T-helper 9 cell (primary cell): ENCODE measurements around the gene KCNMA1.

Source experiments
- DNase-seq: peaks from one replicate; pipeline ENCODE4 v3.0.0-alpha.2; 2020

The KCNMA1 gene

DNA sequence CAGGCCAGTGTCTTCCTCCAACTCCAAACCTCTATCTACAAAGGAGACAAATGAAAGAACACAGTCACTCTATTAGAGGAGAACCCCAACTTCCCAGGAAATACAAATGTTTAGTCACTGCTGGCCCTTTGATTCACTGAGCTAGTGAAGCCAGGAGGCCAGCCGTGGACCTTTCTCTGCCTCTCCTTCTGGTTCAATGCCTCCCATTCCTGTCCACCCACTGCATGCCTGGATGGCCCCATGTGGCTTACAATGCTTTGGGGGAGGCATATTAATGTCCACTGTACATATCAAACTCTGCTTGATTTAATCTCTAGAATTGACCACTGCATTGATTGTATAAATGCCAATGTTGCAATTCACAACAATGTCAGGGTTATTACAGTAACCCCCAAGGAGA, 687.3 kb downstream of the KCNMA1 start:
- no peak for DNase-seq

DNA sequence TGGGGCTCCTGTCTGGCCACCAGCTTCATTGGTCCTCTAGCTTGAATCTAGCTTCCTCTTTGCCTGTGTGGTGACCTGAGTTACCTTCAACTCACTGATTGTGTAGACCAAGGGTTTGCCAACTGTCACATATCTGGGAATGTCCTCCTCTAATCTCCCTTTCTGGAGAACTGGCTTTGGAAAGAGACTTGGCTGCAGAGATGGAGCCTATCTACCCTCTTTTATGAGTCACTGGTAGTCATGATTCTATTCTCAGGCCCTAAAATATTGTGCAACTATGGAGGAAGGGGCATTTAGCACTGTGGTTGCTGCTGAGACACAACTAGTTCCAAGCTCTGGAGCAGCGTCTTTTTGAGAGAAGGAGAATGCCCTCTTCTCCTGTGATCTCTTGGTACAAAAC, 691.3 kb downstream of the KCNMA1 start:
- no peak for DNase-seq

DNA sequence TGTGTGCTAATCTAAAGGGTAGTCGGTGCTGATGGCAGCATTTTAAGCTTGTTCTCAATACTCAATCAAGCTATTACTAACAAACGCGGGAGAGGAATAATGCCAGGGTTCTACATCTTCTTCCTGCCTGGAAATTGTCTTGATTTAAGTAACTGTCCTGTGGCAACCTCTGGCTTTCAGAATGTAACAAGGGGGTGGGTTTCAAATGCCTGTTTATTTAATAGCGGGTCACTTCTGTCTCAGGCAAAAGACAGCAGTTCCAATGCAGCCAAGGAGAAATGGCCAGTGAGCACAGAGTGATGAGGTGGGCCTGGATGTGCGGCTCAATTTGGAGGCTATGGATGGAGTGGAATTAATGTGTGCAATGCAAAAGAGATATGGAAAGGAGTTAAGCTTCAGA, 692.4 kb downstream of the KCNMA1 start:
- DNase-seq: no peak

DNA sequence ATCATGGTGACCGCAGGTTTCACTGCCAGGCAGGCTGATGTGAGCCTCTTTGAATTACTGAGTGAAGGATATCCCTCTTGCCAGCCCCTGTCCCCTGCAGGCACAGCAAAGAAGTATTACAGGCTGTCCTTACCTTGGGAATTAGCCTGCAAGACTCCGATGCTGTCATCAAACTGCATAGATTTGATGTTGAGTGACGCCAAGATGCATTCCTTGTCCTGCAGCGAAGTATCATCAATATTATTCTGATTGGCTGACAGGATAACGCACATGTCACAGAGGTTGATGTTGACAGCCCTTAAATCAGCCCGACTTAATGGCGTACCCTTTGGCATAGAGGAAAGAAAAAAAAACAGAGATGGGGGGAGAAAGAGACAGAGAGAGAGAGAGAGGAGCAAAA, 693.0 kb downstream of the KCNMA1 start:
- no peak for DNase-seq

DNA sequence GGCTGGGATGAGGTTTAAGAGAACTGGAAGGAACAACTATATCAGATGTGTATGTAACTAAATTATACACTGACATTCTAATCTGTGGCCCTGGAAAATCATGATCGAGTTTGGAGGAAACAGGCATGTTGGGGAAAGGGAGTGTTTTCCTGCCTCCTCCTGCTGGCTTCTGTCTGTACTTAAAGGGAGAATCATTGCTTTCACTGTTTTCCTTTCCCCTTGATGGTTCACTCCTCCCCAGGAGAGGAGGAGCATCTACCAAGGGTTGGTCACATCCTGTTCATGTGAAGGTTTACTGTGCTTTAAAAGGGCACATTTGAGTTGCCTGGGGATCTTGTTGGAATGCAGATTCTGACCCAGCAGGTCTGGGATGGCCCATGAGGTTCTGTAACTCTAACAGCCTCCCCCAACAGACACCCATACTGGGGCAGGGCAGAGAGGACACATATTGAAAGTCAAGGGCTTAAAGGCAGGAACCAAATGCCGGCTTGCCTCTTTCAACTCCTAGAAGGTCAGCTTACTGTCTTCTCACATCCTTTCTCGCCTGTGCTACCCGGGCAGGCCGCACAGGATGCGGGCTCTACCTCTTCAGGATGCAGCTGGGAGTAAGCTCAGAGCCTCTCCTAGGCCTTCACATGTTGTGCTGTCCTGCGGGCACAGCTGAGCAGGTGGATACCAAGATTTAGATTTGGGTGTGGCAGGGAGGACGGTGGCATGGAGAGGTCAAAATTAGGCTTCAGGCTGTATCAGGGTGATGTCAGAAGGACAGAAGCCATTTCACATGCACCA, 694.8 kb downstream of the KCNMA1 start:
- no peak for DNase-seq

DNA sequence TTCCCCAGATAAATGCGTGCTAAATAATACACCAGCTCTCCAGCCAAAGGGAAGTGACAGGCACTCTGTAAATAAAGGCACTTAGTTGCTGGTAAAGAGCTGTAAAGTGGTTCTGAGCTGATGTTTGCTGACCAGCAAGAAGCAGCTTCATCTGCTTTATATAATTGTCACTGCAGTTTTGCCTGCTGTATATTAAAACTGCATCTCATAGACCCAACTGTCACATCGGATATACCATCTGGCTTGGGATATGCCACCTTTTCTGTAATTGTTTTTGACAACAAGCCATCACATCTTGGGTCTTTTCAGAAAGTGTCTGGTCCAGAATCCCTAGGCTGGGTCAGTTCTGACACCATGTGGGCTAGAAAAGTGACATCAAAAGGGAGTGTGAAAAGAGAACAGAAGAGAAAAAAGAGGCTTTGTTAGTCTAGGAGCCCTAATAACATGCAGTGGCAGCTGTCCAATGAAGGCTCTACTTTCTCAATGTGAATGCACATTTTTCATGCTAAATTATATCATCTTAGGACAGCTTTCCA, 697.6 kb downstream of the KCNMA1 start:
- no peak for DNase-seq

DNA sequence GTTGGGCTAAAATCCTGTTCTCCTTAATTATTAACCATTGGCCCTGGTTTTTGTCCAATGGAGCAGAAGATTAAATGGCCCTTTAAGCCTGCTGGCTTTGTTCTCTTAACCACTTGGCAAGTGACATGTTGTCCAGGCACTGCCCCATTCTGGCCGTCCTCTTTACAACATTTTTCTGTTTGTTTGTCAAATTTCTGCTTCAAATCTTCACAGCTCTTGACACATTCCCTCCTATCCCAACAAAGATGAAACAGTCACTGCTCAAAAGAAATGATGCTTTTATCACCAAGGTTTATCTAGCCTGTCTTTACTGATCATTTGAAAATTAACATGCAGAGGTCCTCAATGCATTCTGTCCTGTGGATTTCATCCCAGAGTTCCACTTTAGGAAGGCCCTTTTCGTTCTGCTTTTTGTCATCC, 700.4 kb downstream of the KCNMA1 start:
- DNase-seq: no peak

DNA sequence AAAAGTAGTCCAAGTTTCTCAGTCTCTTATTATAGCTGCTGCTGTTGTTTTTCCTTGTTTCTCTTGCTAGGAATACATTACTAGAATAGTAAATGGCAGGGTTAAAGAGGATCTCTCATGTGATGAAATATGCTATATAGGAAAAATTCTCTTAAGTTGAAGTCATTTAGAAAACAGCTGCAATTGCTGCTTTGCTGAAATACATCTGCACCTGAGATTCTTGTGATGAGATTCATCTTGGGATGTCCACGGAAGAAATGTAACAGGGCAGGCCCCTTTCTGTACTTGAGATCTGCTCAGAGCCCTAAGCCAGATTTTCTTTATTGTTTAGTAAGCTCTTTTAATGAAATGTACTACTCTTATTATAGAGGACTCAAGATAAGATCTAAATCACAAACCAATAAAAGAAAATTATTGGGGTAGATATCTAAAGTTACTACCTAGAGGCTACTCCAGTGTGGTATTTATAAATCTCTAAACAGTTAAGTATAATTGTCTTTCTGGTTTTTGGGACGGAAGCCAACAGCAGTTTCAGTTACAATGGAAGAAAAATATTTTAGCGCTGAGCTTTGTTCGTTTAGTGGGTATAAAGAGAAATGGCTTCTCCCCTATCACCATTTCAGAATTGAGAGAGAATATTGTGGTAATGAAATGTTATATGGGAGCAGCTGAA, 701.5 kb downstream of the KCNMA1 start:
- no peak for DNase-seq

DNA sequence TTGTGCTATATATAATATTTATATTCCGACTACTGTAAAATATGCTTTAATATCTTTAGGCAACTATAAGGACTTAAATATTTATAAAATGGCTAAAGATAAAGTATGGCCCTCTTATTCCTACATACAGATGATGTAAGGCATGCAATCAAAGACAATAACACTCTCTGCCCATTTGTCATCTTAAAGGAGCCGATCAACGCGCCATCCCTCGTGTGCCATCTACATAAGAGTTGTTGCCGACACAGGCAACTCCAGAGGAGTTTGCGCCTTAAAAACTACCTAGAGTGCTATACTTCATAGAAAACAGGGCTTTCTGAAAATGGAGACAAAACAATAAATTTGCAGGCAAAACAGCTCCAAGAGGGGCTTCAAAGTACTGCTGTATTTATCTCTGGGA, 709.0 kb downstream of the KCNMA1 start:
- no peak for DNase-seq

DNA sequence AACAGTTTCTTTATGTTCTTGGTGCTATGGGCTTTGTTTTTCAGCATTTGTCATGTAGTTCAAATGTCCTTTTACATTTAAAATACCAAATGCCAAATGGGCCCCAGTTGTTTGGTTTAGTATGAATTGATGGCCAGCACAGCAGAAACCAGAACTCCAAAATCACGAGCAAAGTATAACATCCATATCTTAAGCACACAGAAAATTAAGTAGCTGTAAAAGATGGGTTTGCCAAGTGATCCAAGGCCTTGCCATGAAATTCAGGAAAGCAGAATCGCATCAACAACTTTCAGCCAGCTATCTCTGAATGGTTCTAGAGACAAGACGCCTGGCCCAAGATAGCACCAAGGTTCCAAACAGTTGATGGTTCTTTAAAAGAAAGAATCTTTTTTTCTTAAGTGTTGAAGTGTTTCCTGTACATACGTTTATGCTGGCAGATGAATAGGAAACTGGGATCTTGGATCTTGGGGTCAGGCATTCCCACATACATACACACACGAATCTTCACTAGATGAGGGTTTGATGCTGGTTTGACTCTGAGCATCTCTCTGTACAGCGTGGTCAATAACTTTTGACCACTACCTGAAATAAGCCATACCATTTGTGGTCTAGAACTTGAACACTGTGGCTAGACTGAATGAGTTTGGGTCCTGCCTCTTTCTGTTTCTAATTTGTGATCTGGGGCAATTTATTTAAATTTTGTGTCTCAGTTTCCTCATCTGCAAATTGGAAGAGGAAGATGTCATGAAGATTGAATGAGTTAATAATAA, 711.8 kb downstream of the KCNMA1 start:
- DNase-seq: no peak

DNA sequence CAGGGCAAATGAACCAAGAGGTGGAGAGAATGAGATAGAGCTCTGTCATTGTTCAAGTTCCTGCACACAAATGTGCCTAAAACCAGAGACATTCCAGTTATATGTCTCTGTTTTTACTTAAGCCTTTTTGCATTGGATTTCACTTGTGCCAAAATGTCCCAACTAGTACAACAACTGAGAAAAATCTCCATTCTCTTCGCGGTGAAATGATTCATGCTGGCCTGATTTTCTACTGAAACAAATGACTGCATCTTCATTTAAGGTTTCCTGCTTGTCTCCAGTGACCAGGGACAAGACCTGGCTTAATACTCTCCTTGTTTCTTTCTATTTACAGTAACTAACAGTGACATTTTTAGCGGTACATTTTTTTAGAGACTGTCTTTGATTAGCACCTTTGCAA, 714.9 kb downstream of the KCNMA1 start:
- DNase-seq: no peak

DNA sequence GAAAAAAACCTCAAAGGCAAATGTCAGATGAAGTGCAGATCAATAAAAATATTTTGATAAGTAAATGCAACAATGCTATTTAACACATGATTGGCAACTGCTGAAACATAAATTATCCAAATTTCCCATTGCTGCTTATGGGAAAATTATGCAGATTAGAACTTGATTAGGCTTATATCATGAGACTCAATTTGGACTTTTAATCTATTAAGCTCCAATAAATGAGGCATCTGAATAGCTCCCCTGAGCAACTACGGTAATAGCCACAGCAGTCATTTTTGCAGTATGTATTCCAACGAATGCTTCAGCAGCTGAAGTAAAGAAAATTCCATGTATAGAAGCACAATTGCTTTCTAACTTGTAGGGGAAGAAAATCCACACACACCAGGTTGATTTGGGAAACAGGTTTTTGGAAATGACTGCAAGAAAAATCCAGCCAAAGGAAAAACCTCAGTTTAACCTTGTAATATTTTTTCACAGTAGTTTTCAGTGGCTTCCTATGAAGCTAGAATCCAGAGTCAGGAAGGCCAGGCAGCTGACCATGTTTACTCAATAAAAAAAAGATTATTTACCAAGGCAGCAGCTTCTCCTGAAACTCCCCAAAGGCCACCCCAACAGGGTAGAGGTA, 716.1 kb downstream of the KCNMA1 start:
- DNase-seq: no peak

DNA sequence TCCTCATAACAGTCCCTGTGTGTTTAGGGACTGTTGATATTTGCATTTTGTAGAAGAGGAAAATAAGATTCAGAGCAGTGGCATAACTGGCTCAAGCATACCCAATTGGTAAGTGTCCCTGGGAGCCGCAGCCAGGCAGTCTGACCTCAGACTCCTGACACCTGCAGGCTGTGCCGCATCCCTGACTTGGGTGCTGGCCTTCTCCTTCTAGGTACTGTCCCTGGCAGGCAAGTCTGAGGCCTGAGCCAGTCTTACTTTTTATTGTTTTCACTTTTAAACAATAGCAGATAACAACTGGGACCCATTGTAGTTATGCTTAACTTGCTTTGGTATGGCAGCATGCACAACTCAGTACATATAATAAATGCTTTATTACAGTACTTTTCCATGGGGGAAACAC, 717.0 kb downstream of the KCNMA1 start:
- DNase-seq: no peak

DNA sequence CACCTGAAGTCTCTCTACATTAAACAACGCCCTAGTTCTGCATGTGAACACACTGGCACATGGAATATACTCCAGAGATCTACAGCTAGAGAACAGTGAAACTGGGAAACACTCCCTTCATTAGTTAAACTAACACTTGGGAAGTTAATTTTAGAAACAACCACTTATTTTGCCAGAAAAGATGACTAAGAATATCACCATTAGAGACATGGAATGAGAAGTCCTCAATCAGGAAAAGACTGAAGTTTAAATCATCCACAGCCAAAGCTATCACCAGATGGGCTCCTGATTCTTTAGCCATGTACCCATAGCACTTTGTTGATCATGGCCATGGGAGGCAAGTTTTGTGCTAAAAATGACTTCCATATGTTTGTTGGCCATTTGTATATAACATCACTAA, 719.5 kb downstream of the KCNMA1 start:
- DNase-seq: no peak

DNA sequence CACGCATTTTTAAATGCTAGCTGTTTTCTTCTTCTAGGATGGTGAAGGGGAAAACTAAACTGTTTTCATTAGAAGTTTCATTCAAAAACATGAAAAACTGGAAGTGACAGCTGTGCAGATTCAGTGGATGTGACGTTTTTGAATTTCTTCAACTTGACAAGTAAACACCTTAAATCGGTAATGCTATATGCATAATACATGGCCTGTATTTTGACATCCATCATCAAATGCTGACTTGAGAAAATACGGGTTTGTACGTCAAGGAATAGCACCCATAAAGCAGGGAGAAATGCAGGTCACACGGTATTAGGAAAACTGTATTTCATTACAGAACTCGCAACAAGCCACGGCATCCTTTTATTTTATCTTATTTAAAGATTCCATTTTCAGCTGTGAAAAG, 720.5 kb downstream of the KCNMA1 start:
- DNase-seq: no peak

DNA sequence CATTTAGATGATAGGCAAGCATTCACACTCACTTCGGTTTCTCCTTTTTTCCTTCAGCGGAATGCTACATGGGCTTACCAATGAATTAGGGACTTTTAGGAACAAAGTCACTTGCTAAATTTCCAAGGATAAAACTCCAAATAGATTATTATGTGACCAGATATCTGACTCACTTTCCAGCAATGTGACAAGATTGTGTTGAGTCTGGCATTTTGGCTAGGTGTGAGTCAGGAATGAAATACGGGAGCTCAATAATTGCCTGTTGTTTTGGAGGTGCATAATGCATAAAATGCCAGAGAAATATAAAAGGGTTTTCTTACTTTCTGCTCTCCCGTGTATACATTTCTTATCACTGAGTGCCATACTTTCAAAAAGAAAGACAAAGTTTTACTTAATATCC, 721.1 kb downstream of the KCNMA1 start:
- no peak for DNase-seq

DNA sequence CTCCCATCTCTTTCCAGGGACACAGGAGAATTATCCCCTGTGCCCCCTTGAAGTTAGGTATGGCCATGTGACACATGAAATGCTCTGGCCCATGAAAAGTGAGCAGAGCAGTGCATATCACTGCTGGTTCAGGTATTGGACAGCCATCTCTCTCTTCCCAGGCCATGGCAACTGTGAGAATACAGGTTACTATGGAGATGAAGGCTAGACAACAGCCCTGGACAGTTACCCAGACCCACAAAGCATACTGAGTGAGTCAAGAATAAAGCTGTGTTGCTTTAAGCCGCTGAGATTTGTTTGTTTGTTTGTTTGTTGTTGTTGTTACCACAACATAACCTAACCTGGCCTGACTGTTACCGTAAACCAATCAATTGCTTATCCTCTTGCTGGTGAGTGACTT, 722.3 kb downstream of the KCNMA1 start:
- DNase-seq: no peak

DNA sequence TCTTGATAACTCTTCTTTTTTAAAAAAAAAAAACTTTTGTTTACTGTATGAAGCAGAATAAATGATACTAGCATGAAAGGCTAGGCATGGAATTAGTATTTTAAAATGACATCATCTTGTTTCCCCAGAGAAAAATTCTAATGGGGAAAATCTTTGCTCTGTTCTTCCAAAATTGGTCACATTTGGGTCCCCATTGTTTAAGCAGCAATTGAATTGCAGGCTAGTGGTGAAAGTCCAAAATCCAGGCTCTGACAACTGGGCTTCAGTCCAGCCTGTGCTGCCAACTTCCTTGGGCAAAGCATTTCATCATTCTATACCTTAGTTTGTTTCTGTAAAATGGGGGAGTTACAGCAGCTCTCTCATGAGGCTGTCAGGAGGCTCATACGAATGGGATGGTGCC, 726.4 kb downstream of the KCNMA1 start:
- no peak for DNase-seq

DNA sequence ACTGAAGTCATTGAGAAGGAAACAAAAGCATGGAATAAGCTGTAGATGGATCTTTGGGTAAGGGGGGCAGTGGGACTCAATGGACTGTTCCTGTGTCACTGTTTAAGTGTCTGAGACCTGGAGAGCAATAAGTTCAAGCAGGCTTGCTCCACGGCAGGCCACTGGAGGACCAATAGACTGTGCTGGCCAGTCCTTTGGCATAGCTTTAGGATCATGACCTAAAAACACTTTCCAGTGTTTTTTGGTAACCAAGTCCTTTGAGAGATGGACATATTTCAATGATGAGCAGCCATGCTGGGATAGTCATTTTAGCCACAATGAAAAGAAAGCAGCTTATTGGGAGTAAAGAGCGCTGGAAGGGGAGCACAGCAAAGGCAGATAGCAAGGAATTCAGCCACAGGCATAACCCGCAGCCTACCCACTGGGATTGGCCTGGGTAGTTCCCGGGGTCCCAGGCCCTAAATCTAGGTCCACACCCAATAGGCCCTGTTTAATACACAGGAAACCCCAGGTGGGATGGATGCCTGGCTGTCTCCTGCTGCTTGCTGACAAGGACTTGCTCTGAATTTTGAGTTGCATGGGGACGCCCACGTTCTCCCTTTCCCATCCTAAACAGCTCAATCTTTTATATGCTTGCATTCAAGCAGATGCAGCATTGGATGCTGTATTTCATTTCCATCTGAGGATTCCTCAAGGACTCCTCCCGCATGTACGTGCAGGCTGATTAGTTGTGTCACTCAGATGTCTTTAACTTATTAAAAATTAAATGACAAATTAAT, 727.2 kb downstream of the KCNMA1 start:
- no peak for DNase-seq

DNA sequence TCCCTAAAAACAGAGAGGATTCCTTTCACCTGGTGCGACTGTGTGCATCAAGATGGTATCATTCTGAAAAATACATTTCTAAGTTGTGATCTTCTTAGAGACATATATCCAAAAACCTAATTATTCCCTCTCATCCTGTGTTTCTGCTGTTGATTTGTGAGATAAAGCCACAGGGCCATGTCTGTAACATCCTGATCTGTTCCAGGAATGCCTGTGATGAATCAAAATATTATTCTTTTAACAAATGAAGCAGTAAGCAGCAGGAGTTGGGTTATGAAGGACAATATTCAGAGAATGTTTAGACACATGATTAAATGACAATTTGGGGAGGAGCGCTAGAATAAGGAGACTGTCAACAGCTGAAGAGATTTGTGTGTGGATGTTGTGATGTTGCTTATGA, 731.4 kb downstream of the KCNMA1 start:
- no peak for DNase-seq

DNA sequence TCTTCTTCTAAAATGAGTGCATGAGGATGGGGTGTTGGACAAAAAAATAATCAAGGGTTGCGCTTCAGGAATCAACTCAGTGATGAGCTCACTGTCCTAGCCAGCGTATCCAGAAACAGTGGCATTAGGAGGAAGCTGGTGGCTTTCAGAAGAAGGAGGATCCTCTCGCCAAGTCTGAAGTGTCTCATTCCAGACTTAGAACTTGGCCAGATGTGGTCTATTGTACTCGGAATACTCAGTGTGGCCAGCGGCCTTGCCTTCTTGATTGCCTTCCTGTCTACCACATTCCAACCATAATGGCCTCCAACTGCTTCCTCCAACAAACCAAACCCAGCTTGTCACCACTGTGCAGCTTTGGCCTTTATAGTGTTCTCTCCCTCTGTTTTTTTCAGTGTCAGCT, 732.4 kb downstream of the KCNMA1 start:
- no peak for DNase-seq

DNA sequence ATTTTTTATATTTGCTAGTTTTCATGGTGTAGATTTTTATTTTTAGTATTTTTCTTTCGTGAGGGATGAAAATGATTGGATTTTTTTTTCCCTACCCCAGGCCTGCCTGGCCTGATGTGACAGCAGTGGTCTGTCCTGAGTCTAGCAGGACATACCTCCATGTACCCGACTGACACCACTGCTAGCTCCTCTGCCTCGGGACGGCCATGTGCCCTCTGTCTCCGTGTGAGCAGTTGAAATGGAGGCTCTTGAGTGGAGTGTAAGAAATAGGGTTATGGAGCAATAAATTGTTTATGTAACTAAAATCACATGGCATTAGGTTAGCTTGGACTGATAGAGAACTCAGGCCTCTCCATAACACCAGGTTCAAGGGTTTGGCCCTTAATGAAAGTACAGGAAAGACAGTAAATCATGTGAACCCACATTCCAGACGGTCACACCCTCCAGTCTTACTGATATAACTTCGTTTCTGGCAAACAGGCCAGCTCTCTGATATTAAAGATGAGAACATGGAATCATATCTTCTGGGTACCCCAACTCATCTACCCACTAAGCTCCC, 734.1 kb downstream of the KCNMA1 start:
- no peak for DNase-seq
